Erythroblast (primary cell): ENCODE measurements around the gene SOX2.

Experiments
- GATA1 ChIP-seq: IDR thresholded peaks from 2 replicates; pipeline ENCODE4 v1.6.1; 2011; ENCODE audit warnings: low read depth, mild to moderate bottlenecking, control low read depth, low read length, moderate library complexity
- POLR2A ChIP-seq: IDR thresholded peaks from 2 replicates; pipeline ENCODE4 v1.6.1; 2011; ENCODE audit warnings: mild to moderate bottlenecking, low read length

DNA sequence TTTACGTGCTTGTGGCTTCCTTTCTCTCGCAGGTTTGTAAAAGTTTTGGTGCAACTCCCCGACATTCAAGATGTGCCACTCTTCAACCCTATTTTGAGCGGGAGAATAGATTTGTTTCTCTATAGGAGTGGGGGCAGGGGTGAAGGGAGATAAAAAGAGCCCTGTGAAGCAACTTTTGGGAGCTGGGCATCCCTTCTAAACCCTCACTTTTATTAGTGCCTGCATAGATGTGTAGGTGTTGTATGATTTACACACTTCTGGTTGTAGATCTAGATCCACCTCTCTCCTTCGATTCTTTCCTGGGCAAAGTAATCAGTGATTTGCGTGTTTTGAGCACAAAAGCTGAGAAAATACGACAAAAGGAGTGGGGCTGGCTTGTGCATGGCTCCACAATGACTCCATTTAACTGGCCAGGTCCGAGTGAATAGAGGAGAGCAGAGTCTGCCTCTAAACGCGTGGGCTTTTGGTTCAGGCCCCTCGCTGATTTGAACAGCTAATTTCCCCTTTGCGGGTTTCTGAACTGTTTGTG lies 17.7 kb downstream of the SOX2 start:
- no peak for TF ChIP-seq POLR2A
- TF ChIP-seq GATA1, result no peak
